HG03103 (cell line): ENCODE measurements around the gene GBF1.
"Not testable (repeated sequence)": the region's sequence is repeated elsewhere in the genome, so short reads cannot be mapped to it uniquely, and the experiment has no call there.

ENCODE experiments used
- ATAC-seq: cut with Tn5 transposase; IDR thresholded peaks from one replicate; pipeline ENCODE4 v1.9.1; 2021; ENCODE audit warnings: low read depth; ENCODE audit not compliant: unreplicated experiment

Gene GBF1, protein sequence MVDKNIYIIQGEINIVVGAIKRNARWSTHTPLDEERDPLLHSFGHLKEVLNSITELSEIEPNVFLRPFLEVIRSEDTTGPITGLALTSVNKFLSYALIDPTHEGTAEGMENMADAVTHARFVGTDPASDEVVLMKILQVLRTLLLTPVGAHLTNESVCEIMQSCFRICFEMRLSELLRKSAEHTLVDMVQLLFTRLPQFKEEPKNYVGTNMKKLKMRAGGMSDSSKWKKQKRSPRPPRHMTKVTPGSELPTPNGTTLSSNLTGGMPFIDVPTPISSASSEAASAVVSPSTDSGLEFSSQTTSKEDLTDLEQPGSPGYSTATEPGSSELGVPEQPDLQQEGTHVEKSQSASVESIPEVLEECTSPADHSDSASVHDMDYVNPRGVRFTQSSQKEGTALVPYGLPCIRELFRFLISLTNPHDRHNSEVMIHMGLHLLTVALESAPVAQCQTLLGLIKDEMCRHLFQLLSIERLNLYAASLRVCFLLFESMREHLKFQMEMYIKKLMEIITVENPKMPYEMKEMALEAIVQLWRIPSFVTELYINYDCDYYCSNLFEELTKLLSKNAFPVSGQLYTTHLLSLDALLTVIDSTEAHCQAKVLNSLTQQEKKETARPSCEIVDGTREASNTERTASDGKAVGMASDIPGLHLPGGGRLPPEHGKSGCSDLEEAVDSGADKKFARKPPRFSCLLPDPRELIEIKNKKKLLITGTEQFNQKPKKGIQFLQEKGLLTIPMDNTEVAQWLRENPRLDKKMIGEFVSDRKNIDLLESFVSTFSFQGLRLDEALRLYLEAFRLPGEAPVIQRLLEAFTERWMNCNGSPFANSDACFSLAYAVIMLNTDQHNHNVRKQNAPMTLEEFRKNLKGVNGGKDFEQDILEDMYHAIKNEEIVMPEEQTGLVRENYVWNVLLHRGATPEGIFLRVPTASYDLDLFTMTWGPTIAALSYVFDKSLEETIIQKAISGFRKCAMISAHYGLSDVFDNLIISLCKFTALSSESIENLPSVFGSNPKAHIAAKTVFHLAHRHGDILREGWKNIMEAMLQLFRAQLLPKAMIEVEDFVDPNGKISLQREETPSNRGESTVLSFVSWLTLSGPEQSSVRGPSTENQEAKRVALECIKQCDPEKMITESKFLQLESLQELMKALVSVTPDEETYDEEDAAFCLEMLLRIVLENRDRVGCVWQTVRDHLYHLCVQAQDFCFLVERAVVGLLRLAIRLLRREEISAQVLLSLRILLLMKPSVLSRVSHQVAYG (N-terminal part only)

DNA sequence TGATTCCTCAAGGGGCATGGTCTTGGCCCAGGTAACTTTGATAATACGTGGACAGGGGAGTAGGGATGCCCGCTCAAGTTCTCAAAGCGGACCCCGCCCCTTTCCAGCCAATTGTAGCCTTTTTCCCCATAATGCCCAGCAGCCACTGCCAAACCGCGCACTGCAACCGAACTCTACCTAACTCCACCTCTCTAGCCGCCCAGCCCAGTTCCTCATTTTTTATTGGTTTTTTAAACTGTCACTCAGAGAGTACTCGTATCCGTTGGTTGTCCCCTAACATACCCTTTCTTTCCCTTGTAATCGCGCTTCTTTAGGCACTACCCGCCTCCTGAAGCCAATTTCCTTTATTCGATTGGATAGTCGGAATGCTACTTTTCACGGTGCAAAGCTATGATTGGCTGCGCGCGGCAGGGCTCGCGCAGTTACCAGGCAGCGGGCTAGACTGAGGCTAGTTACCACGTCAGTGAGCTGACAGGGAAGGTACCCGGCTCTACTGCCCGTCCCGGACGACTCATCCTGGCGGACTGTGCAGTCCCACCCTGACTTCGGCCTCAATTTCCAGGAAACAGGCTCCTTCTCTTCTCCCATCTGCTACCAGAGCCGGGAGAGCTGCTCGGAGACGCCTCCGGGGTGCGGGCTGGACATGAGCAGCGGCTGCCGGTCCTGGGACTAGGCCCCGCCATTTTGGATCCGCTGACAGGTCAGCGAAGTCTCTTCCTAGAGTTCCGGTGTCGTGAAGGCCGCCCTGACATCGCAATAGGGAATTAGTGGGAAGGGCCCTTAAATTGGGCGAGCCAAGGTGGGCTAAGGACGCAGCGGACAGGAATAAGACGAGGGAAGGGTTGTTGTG is at the start of gene GBF1:
GBF1 (plus strand) TSS at position 451 of the 850 bp plus-strand sequence. CDS start 13,407 bp downstream, outside the sequence.
- peak; percentile 90 for ATAC-seq

DNA sequence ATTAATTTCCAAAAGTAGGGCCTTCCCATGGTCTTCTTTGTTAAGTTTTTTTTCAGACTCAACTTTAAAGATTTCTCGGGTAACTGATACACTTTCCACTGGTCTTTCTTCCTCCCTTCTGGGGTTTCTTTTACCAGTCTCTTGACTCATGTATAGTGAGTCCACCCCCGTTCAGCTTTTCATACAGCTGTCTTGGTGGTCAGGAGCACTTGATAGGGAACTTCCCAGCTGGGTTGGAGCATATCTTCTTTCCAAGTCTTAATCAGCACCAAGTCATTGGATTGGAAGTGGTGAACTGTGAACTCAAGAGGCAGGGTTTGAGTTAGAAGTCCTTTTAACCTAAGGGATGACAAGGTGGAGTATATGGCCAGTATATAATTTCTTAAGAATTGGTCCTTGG is 48.4 kb upstream of the GBF1 start:
- no peak for ATAC-seq

- ATAC-seq, result no peak
Observed at GRCh38 chr10:102198027-102198426, 47.3 kb upstream of the GBF1 start.

DNA sequence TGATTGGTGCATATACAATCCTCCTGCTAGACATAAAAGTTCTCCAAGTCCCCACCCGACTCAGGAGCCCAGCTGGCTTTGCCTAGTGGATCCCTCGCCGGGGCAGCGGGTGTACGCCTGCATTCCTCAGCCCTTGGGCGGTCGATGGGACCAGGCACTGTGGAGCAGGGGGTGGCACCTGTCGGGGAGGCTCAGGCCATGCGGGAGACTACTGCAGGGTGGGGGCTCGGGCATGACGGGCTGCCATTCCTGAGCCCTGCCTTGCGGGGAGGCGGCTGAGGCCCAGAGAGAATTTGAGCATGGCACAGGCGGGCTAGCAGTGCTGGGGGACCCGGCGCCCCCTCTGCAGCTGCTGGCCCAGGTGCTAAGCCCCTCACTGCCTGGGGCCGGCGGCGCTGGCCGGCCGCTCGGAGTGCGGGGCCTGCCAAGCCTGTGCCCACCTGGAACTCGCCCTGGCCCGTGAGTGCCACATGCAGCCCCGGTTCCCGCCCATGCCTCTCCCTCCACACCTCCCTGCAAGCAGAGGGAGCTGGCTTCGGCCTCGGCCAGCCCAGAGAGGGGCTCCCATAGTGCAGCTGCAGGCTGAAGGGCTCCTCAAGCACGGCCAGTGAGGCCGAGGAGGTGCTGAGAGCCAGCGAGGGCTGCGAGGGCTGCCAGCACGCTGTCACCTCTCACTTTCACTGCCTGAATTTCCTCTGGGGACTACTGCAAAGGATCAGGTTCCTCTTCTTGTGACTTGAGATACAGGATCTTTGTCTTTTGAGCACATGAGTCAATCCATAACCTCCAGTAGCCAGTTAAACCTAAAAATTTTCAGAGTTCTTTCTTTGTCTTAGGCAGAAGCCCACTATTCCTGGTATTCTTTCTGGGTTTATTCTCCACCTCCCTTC is 44.3 kb upstream of the GBF1 start:
- no peak for ATAC-seq

- ATAC-seq, result no peak
Observed at GRCh38 chr10:102202386-102202785, 42.9 kb upstream of the GBF1 start.

GRCh38 chr10:102208311-102209035 is 36.9 kb upstream of the GBF1 start:
- no peak for ATAC-seq

- ATAC-seq, result no peak
Observed at GRCh38 chr10:102211615-102212299, 33.6 kb upstream of the GBF1 start.

- not testable (repeated sequence) for ATAC-seq
Observed at GRCh38 chr10:102213599-102213998, 31.7 kb upstream of the GBF1 start.

GRCh38 chr10:102219370-102219769 is 26.0 kb upstream of the GBF1 start:
- ATAC-seq, result no peak

DNA sequence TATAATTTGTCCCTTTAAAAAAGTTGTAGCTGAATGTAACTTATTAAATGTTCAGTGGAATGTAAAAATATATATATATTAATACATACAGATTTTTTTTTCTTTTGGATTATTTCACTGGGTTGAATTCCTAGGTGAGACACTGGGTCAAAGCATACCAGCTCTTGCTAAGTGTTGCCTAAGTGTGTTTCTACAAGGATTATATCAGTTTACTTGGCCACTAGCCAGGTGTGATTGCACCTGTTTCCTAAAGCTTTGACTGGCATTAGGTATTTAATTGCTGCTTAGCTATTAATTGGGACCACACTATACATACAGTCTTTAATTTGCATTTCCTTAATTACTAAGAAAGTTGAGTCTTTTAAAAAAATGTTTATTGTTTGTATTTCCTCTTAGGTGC is 24.7 kb upstream of the GBF1 start:
- ATAC-seq, result no peak

GRCh38 chr10:102222797-102223196 is 22.5 kb upstream of the GBF1 start:
- ATAC-seq, result no peak

- ATAC-seq, result peak; percentile 91
Observed at GRCh38 chr10:102225646-102226541, 19.4 kb upstream of the GBF1 start, which contains the start of gene ELOVL3. TSS of gene ELOVL3 (plus strand) at chr10:102226299. CDS start at chr10:102226549, 250 bp downstream.

GRCh38 chr10:102226542-102226870 is 18.8 kb upstream of the GBF1 start:
- no peak for ATAC-seq

DNA sequence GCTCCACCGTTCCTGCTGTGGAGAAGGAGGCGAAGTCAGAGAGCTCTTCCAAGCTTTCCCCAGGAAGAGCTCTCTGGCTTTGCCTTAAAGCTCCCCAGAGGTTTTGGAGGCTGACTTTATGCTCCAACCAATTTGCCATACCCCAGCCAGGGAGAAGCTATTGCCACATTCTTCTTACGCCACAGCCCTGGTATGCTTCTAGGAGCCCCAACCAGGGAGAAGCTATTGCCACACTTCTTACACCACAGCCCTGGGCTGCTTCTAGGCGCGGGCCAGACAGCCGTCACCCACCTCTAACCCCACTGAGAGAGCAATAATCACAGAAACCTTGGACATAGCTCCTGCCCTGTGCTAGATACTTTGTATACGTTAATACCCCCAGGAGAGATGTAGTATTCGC is 18.3 kb upstream of the GBF1 start:
- ATAC-seq, result no peak

DNA sequence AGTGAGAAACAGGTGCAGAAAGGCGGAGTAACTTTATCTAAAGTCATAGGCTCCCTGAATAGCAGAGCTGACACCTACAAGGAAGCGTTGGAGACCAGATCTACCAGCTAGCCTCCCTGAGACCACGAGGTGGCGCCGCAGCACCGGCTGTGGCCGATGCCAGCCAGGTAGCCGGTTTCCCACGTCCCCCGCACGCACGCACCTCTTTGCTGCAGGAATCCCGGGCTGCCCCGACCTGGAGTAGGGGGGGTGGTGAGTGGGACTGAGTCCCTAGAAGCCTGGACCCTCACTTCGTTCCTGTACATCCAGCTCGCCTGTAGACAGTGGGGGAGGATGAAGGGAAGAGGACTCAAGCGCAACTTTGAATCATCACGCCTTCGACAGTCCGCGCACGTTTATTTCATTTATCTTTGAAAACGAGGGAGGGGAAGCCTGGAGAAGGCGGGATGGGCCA is 15.5 kb upstream of the GBF1 start:
- ATAC-seq, result no peak

DNA sequence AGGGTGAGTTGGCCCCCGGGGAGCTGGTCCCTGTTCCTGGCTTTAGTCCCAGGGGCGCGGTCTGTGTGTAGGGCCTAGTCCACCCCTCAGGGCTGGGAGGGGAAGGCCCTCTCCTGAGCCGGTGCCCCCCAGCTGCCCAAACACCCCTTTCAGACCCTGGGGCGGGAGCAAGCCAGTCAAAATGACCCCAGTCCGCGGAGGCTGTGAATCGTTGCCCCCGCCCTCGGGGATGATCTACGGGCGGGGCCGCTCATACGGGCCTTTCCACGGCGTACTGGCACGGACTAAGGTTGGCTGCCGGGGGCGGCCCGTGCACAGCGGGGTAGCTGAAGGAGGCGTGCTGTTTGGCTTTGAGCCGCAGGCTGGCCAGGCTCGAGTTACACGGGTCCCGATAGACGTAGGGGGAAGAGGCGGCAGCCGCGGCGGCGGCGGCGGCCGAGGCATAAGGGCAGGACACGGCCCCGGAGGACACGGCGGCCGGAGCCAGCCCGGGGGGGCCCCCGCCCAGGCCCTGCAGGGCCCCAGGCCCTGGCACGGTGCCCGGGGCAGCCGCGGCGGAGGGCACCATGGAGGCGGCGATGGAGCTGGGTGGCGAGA is 15.0 kb upstream of the GBF1 start:
- ATAC-seq, result no peak
